Endothelial cell (in vitro differentiated cells): Measurements from ENCODE around the gene REPS2. TPM values are rescaled to one million over a fixed set of nuclear protein-coding genes. Genes with fewer than 3 reads are reported as not detected.

Experiments
- DNase-seq: peaks from one replicate; pipeline ENCODE4 v3.0.0; 2021; ENCODE audit warnings: low spot score
- H3K27ac Mint-ChIP-seq: one replicate; pipeline ENCODE4 v1.8.0; 2021; ENCODE audit warnings: mixed read lengths, inconsistent platforms; ENCODE audit not compliant: unreplicated experiment
- H3K27me3 Mint-ChIP-seq: one replicate; pipeline ENCODE4 v1.8.0; 2021; ENCODE audit warnings: mild to moderate bottlenecking, moderate library complexity, mixed read lengths, inconsistent platforms; ENCODE audit not compliant: unreplicated experiment
- H3K36me3 Mint-ChIP-seq: one replicate; pipeline ENCODE4 v1.8.0; 2021; ENCODE audit warnings: mild to moderate bottlenecking, low read depth, mixed read lengths, inconsistent platforms; ENCODE audit not compliant: unreplicated experiment
- H3K4me1 Mint-ChIP-seq: one replicate; pipeline ENCODE4 v1.8.0; 2021; ENCODE audit warnings: mild to moderate bottlenecking, mixed read lengths, inconsistent platforms; ENCODE audit not compliant: unreplicated experiment
- H3K4me3 Mint-ChIP-seq: one replicate; pipeline ENCODE4 v1.8.0; 2021; ENCODE audit warnings: mild to moderate bottlenecking, mixed read lengths, inconsistent platforms; ENCODE audit not compliant: unreplicated experiment
- H3K9me3 Mint-ChIP-seq: one replicate; pipeline ENCODE4 v1.8.0; 2021; ENCODE audit warnings: mixed read lengths, inconsistent platforms; ENCODE audit not compliant: unreplicated experiment
- CTCF ChIP-seq: fragments of 200-600 bp; sonication (generic); IDR thresholded peaks from one replicate; pipeline ENCODE4 v1.5.0; 2021; ENCODE audit warnings: antibody characterized with exemption; ENCODE audit not compliant: unreplicated experiment
- total RNA-seq: library from RNA; stranded (reverse); fragmentation: NEBNext Ultra II Directional; extraction: Animal tissue kit (Norgen Biotek cat#: 25700); gene quantifications from one replicate; pipeline ENCODE4 v1.2.1, GENCODE V29; 2021; ENCODE audit not compliant: unreplicated experiment

The REPS2 gene
- total RNA-seq, 1 donor from 2014 or later = 10.6 TPM

- DNase-seq = no peak
- Mint-ChIP-seq H3K36me3 (no peaks in the 10 kb centered on the region), H3K27ac (no peak overlapping the region), H3K4me3 (no peak overlapping the region), H3K27me3 (peaks cover 1% of the 10 kb centered on the region), H3K4me1 (no peaks in the 10 kb centered on the region), H3K9me3 (no peaks in the 10 kb centered on the region)
- TF ChIP-seq CTCF = no peak
Observed at GRCh38 chrX:16934185-16934584, 12.3 kb upstream of the REPS2 start.

- Mint-ChIP-seq H3K27me3 (peaks cover 4% of the 10 kb centered on the region), H3K9me3 (no peaks in the 10 kb centered on the region), H3K36me3 (no peaks in the 10 kb centered on the region), H3K27ac (no peak overlapping the region), H3K4me3 (peak overlapping the region; percentile 95), H3K4me1 (no peaks in the 10 kb centered on the region)
- no peak for TF ChIP-seq CTCF
- DNase-seq = no peak
Observed at GRCh38 chrX:16946971-16947562, 609 bp downstream of the REPS2 start.

- peaks cover 11% of the 10 kb centered on the region for H3K4me1 Mint-ChIP-seq
- H3K4me3 Mint-ChIP-seq = no peak overlapping the region
- H3K27ac Mint-ChIP-seq = no peak overlapping the region
- H3K36me3 Mint-ChIP-seq = no peaks in the 10 kb centered on the region
- TF ChIP-seq CTCF = no peak
- no peak for DNase-seq
- no peaks in the 10 kb centered on the region for H3K9me3 Mint-ChIP-seq
- H3K27me3 Mint-ChIP-seq = peaks cover 4% of the 10 kb centered on the region
Observed at GRCh38 chrX:16950423-16950822, 4.0 kb downstream of the REPS2 start.

DNA sequence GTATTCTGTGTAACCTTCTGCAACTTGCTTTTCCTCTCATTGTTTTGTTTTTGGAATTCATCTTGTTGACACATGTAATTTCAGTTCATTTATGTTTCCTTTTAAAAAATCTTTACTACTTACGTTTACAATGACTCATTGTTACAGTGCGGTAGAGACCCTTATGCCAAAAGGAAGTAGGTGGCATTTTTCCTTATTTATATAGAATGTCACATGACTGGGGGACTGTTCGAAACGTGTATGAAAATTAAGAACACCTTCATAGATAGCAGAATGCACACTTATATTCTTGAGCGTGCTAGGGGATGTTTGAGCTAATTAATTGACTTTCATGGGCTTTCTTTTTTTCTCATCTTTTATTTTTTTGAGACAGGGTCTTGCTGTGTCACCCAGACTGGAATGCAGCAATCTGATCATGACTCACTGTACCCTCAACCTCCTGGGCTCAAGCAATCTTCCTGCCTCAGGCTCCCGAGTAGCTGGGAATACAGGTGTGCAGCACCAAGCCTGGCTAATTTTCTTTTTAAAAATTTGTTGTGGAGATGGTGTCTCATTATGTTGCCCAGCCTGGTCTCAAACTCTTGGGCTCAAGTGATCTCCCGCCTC is 7.3 kb downstream of the REPS2 start:
- H3K36me3 Mint-ChIP-seq = no peaks in the 10 kb centered on the region
- H3K27me3 Mint-ChIP-seq = no peaks in the 10 kb centered on the region
- H3K4me3 Mint-ChIP-seq = no peak overlapping the region
- no peak for TF ChIP-seq CTCF
- no peak for DNase-seq
- H3K9me3 Mint-ChIP-seq = no peaks in the 10 kb centered on the region
- H3K27ac Mint-ChIP-seq = peak overlapping the region; percentile 72
- H3K4me1 Mint-ChIP-seq = peaks cover 32% of the 10 kb centered on the region

- Mint-ChIP-seq H3K4me3 (no peak overlapping the region), H3K27ac (peak overlapping the region; percentile 91), H3K36me3 (no peaks in the 10 kb centered on the region), H3K4me1 (peaks cover 35% of the 10 kb centered on the region), H3K9me3 (no peaks in the 10 kb centered on the region), H3K27me3 (no peaks in the 10 kb centered on the region)
- no peak for TF ChIP-seq CTCF
- DNase-seq = no peak
Observed at GRCh38 chrX:16957751-16958150, 11.3 kb downstream of the REPS2 start.
